SW 1271 (cell line): Measurements from ENCODE around the gene RAMP1.
"Not testable (repeated sequence)": the region's sequence is repeated elsewhere in the genome, so short reads cannot be mapped to it uniquely, and the experiment has no call there.

Experiments
- DNase-seq, 2 experiments: peaks; one replicate each; lab custom pipeline; 2025; lab: John Stamatoyannopoulos, UW

The RAMP1 gene

DNA sequence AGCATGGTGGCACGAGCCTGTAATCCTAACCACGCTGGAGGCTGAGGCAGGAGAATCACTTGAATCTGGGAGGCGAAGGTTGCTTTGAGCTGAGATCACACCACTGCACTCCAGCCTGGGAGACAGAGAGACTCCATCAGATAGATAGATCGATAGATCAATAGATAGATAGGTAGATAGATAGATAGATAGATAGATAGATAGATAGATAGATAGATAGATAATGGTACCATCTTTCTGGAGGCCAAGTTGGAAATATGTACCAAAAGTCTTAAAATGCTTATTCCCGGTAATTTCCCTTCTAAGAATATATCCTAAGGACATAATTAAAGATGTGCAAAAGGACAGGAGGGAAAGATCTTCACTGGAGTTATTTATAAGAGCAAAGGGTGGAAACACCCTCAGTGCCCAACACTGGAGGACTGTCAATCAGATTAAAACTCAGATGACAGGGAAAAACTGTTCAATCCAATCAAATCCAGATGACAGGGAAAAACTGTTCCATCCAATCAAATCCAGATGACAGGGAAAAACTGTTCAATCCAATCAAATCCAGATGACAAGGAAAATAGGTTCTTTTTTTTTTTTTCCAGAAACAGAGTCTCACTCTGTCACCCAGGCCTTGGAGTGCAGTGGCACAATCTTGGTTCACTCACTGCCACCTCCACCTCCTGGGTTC is 58.4 kb downstream of the RAMP1 start:
- no peak for DNase-seq

DNA sequence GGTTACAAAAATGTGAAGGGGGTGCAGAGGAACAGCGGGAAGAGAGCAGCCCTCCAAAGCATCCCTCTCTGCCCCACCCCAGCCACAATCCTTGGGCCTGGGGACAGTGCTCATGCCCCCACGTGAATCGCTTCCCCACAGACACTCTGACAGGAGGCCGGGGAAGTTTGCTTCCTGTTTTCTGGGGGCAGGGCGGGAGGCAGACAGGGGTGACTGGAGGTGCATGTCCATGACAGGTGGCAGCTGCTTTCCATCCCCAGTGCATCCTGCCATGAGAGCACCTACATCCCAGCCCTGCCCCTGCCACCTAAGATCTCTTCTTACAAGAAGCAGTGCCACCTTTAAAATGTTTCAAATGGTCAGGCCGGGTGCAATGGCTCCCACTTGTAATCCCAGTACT is 60.2 kb downstream of the RAMP1 start:
- no peak for DNase-seq

DNA sequence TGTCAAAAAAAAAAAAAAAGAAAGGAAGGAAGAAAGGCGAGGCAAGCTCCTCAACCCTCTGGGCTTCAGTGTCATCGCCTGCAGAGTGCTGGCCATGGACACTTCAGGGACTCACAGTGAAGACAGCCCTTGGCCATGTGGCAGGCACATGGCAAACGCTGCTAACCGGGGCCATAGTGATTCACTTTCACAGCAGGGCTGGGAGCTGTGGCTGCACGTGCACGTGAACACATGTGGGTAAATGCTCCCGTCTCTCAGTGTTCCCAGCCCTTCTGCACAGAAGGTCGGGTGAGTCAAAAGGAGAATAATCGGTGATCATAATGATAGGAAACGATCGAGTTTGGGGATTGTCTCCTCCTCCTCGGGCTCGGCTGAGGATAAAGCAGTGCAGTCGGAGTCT is 61.2 kb downstream of the RAMP1 start:
- no peak for DNase-seq

DNA sequence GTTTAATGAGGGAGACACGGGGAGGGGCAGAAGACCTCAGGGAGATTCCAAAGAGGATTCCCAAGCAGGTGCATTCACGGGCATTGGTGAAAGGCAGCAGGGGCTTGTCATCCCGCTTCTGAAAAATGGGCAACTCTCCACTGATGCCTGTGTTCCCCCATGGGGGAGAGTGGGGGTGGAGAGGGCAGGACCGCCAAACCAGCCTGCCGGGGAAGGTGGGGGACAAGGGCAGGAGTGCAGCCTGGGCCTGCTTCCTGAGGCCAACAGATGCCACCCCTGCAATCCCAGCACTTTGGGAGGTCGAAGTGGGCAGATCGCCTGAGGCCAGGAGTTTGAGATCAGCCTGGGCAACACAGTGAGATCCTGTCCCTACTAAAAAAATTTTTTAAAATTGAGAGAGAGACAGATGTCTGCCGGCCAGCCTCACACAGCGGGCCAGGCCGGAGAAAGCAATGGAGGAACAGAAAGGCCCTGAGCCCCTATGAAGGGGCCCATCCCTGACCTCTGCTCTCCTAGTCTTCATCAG is 62.6 kb downstream of the RAMP1 start:
- DNase-seq: no peak

DNA sequence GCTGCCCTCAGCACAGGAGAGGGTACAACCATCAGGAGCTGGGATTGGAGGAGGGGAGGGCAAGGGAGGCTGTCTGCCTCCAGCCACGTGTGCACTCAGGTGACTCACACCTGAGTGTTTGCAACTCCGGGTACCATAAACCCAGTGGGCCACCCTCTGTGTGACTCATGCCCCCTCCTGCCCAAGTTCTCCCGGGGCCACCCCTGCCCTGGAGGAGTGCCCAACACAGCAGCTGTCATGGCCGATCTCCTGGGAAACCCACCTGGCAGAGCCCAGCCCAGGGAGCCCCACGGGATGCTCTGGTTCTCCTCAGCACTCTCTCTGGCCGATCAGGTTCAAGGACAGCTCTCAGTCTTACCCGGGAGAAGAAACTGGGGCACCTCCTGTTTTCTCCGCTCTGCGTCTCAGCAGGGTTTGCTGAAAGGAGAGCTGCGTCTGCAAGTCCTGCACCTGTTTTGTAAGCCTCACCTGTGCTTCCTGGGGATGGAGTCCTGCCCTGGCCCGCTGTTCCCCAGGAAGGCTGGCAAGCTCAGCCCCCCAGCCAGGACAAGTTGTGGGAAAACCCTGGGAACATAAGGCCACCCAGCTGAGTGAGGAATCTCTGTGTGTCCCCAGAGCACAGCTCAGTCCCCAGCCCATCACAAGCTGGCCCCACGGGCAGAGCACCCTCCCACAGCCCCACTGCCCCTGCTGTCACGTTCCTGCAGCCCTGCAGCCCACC is 63.4 kb downstream of the RAMP1 start:
- DNase-seq: no peak

DNA sequence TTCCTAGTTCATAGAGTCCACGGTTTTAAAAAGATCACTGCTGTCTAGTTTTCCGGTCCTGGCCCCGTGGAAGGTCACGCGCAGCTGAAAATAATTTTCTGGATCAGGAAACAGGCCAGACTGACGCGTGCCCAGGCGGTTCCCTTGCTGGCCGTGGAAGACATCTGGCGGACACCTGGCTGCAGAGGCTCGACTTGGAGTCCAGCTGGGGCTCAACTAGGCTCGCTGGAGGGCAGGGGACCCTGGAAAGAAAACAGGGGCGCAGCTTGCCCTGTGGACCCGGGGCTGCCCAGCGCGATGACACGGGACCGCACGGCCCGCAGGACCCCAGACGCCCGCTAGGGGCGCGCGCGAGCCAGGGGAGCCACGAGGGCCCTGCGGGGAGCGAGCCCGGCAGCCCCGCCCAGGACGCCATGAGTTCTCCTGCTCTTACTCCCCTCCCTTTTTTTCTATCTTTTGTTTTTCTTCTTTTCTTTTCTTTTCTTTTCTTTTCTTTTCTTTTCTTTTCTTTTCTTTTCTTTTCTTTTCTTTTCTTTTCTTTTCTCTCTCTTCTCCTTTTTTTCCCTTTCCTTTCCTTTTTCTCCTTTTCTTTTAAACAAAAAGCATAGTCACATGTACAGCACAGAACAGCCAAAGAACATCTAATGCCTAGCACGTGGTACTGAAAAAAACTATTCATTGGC is 64.2 kb downstream of the RAMP1 start:
- no peak for DNase-seq

DNA sequence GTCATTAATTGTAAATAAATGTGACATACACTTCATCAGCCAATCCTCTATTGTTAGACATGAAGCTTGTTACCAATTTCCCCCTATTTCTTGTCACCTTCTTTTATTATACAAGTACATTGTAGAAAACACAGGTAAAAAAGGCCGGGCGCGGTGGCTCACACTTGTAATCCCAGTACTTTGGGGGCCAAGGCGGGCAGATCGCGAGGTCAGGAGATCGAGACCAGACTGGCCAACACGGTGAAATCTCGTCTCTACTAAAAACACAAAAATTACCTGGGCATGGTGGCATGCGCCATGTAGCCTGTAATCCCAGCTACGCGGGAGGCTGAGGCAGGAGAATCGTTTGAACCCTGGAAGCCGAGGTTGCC is 64.7 kb downstream of the RAMP1 start:
- no peak for DNase-seq

DNA sequence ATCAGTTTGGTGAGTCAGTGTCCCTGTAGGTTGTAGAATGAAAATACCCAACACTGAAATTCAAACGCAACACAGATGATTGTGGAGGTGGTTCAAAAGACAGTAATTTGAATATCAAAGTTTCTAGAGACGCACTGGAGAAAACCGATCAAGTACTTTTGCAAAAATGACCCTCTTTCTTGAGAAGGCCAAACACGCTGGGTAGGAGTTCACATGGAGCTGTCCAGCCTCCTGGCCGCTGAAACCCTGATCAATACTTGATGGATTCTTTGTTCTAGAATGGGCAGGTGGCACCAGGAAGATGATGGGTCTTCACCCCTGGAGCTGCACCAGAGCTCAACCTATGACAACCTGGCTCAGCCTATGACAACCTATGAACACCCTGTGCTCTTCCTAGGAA is 67.7 kb downstream of the RAMP1 start:
- no peak for DNase-seq

DNA sequence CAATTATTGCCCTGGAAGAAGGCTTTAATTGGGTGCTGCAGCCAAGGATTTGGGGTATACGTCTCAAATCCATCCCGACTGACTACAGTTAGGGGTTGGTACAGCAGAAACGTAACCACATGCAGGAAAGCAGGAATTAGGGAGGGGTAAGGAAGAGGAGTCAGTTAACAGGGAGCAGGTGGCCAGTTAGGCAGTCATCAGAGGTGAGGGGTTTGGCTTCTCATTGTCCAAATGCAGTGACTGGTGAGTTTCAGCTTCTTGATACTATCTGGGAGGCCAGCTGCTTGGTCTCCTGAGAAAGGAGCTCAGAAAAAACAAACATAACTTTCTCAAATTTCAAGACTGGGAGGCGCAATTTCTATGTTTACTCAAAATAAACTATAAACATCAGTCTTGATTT is 68.6 kb downstream of the RAMP1 start:
- no peak for DNase-seq

DNA sequence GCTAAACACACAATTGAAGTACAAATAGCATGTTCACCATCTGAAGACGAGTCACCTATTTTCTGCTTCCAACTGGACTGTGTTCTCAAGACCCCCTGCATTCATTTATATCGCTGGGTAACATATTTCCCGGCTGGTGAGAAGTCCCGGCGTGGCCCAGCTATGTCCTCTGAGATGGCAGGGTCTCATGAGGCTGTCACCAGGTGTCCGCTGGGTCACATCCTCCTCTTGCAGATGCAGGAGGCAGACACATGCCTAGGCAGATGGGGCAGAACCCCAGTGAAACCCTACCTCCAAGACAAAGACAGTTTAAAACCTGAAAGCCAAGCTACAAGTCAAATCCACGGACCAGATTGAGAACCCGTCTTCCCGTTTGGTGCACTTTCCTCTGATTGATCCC is 70.6 kb downstream of the RAMP1 start:
- DNase-seq: no peak

DNA sequence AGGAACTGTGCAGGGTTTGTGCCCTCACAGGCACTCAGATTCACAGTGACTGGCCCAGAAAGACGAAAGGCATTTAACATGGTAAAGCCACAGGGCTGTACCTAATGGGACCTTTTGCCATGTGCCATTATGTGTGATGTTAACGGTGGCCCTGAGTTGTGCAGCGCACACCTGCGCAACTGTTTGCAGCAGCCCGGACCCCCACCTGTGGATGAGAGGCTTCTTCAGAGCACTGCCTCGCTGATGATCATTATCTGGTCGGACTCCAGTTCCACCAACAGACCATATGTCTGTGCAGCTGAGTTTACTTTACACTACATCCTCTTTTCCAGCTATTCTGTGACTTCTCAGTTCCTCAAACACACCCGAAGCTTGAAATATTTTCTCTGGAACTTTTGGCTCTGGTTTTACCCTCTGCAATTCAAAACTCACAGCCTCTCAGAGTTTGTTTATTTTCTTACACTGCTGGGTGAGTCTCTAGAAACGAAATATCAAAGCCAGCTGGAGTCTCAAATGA is 71.8 kb downstream of the RAMP1 start:
- DNase-seq: no peak

DNA sequence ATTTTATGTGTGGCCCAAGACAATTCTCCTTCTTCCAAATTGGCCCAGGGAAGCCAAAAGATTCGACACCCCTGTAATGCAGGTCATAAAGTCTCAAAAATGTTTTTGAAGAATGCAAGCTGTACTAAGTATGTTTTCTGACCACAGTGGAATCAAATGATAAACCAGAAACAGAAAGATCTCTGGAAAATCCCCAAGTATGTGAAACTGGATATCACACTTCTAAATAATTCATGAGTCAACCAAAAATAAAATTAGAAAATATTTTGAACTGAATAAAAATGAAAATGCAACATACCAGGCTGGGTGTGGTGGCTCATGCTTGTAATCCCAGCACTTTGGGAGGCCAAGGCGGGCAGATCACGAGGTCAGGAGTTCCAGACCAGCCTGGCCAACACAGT is 73.3 kb downstream of the RAMP1 start:
- DNase-seq: no peak

DNA sequence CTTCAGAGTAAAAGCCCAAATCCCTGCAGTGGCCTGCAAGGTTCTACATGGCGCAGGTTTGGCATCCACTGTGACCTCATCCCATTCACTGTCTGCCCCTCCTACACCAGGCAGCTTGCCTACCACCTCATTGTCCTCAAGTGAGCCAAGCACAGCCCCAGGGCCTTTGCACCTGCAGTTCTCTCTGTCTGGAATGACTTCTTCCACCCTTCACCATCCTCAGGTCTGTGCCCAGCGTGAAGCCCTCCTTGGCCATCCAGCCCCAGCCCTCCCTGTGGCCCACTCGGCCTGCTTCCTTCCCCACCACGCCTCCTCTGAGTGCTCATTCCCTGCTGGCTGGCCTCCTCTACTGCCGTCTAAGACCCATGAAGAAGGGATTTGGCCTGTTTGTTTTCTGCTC is 74.8 kb downstream of the RAMP1 start:
- no peak for DNase-seq

DNA sequence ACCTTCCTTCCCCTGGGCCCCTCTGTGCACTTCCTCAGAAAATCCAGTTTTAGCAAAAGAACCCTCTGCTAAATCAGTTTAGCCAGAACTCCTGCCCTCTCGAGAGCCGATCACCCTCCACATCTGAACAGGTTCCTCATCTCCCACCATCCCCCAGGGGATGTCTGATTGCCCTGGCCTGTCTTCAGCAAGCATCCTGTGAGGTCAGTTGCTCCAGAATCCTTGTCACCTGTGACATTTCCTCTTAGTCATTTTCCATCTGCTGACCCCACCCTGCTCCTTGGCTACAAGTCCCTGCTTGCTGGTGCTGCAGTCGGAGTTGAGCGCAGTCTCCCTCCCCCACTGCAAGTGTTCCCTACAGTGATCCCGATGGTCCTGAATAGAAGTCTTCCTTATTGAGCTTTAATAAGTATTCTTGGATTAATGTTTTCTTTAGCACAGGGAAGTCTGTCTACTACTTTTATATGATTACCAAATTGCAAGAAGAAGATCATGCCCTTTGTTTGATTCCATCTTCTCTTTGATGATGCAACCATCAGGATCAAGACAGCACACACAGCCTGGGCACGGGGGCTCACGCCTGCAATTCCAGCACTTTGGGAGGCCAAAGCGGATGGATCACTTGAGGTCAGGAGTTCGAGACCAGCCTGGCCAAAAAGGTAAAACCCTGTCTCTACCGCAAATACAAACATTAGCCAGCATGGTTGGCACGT is 76.5 kb downstream of the RAMP1 start:
- DNase-seq: peak; percentile 7 to 46

DNA sequence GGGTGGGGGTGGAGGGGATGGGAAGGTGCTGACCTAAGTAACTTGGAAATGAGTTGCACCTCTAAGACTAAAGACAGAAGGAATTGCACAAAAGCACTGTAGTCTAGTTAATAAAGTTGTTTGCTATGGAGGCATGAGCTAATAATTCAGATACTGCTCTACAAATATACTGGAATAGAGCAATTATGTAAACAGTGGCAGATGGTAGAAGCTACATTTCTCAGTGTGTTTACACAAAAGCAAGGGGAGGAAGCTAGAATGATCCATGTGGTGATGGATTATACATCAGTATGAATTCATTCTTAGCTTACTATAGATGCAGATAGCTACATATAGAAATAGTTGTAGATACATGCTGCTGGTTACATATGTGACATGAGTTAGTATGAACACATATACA is 79.8 kb downstream of the RAMP1 start:
- no peak for DNase-seq

DNA sequence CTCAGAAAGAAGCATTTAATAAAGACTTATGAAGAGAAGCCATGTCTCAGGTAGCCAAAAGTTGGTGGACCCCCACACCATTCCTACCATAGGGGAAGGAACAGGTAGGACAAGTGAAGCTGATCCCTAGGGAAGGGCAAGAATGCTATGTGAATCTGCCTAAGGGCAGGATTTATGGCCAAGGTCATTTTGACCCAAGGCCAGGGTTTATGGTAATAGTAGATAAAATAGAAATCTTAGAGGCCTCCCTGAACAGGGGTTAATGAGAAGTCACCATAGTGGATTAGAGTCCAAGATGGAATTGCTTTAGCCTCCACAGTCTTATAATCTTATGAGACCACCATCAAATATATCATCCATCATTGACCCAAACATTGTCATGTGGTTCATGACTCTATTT is 81.4 kb downstream of the RAMP1 start:
- no peak for DNase-seq

DNA sequence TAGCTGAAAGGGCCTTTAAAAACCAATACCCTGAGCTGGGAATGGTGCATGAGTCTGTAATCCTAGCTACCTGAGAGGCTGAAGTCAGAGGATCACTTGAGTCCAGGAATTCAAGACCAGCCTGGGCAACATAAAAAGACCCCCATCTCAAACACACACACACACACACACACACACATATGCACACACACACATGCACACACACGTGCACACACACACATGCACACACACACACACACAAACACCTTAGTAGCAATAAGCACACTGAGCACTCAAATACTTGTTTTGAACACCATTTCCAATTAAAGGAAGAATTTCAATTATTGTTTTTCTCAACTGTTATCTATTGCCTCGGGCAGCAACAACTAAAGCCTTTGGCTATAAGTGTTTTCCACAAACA is 81.8 kb downstream of the RAMP1 start:
- no peak for DNase-seq

DNA sequence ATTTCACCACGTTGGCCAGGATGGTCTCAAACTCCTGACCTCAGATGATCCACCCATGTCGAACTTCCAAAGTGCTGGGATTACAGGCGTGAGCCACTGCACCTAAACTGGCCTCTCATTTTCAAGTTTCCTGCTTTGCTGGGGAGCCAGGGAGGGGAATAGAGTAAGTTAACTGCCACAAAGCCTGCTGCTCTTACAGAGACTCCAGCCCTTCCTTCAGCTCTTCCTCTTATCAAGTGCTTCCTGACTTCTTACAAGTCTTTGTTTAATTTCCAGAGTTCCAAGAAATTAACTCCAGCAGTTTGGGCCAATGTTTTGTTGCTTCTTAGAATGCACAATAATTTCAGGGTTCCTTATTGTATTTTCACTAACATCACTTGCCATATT is 83.1 kb downstream of the RAMP1 start:
- DNase-seq: no peak

DNA sequence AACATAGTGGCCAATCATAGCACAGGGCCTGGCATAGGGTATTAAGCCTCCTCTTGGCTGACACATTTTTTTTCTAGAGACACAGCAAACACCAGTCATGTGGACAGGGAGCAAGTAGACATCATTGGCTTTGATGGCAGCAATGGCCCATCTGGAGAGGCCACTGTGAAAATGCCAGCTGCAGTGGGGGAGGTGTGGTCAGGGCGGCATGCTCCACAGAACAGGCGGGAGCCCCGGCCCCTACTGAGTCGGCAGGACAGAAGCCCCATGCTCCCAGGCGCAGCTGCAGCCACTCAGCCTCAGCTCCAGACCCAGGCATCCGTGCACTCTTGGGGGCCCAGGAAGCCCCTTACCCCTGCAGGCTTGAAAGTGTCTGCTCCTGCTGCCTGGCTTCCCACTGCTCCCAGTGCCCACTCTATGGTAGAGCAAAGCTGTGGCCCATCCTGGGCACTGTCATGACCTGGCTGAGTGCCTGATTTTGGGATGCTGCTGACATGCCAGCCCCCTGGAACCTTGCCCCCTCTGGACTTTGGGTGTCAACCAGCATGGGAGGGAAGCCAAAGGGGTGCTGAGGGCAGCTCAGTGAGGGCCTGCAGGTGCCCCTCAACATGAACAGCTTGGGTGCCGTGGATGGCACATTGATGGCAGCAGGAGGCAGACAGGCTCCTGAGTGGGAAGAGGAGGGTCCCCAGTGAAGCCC is 84.1 kb downstream of the RAMP1 start:
- no peak for DNase-seq

DNA sequence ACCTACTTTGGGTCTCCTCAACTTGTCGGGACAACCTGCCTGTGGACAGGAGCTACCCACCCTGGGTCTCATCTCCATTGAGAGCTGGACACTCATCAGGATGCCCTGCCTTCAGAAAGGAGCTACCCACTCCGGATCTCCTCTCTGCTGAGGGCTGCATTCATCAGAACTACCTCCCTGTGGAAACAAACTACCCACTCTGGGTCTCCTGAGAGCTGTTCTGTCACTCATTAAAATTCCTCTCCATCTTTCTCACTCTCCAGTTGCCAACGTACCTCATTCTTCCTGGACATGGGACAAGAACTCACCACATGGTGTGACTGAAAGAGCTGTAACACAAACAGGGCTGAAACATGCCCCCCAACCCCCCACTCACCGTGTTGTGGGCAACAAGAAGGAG is 84.9 kb downstream of the RAMP1 start:
- DNase-seq: no peak

DNA sequence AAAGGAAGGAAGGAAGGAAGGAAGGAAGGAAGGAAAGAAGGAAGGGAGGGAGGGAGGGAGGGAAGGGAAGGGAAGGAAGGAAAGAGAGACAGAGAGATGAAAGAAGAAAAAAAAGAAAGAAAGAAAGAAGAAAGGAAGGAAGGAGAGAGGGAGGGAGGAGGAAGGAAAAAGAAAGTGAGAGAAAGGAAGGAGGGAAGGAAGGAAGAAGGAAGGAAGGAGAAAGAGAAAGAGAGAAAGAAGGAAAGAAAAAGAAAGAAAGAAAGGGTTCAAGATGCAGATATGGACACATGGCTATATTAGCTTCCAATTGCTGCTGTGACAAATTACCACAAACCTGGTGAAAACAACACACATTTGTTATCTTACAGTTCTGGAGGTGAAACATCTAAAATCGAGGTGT is 87.0 kb downstream of the RAMP1 start:
- DNase-seq: no peak

DNA sequence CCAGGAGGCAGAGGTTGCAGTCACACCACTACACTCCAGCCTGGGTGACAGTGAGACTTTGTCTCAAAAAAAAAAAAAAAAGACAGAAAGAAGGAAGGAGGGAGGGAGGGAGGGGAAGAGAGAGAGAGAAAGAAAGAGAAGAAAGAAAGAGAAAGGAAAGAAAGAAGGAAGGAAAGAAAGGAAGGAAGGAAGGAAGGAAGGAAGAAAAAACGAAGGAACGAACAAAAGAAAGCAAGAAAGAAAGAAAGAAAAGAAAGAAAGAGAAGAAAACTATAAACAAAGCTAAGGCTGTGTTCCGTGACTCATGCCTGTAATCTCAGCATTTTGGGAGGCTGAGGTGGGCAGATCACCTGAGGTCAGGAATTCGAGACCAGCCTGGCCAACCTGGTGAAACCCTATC is 91.9 kb downstream of the RAMP1 start:
- DNase-seq: not testable (repeated sequence)
